ENCODE measurements around the gene C9orf85. TPM values are rescaled to one million over a fixed set of nuclear protein-coding genes. Genes with fewer than 3 reads are reported as not detected.

The C9orf85 gene
- total and polyA plus RNA-seq, 9 of the 15 experiments (the other 6 are each of a cell fraction or from before 2014, with no cell fraction given) = 6.7 to 17.6 (median 13.0) TPM

GRCh38 chr9:71863631-71864030 lies 47.8 kb upstream of the C9orf85 start (continued):
- TF ChIP-seq, protein P1, sequence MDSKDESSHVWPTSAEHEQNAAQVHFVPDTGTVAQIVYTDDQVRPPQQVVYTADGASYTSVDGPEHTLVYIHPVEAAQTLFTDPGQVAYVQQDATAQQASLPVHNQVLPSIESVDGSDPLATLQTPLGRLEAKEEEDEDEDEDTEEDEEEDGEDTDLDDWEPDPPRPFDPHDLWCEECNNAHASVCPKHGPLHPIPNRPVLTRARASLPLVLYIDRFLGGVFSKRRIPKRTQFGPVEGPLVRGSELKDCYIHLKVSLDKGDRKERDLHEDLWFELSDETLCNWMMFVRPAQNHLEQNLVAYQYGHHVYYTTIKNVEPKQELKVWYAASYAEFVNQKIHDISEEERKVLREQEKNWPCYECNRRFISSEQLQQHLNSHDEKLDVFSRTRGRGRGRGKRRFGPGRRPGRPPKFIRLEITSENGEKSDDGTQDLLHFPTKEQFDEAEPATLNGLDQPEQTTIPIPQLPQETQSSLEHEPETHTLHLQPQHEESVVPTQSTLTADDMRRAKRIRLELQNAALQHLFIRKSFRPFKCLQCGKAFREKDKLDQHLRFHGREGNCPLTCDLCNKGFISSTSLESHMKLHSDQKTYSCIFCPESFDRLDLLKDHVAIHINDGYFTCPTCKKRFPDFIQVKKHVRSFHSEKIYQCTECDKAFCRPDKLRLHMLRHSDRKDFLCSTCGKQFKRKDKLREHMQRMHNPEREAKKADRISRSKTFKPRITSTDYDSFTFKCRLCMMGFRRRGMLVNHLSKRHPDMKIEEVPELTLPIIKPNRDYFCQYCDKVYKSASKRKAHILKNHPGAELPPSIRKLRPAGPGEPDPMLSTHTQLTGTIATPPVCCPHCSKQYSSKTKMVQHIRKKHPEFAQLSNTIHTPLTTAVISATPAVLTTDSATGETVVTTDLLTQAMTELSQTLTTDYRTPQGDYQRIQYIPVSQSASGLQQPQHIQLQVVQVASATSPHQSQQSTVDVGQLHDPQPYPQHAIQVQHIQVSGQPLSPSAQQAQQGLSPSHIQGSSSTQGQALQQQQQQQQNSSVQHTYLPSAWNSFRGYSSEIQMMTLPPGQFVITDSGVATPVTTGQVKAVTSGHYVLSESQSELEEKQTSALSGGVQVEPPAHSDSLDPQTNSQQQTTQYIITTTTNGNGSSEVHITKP (IDR thresholded peaks at IDR 0.05; ENCODE audit: partially characterized antibody) = no peak
- TF ChIP-seq EZH2 (IDR thresholded peaks at IDR 0.05; ENCODE audit: borderline replicate concordance, low read depth, low read length) = no peak
- no peak for TF ChIP-seq ZNF707 (CRISPR knock-in tag; conservative IDR thresholded peaks at IDR 0.05)

GRCh38 chr9:71875345-71875744 lies 36.1 kb upstream of the C9orf85 start:
- Histone ChIP-seq H3K36me3 (ENCODE audit: control insufficient read depth, insufficient read depth, low read length) (peaks cover 19% of the 10 kb centered on the region; the same call in 1 of the 3 replicates), H3K27ac (ENCODE audit: extremely low read depth, low read depth, low read length) (no peak overlapping the region), H3K79me2 (ENCODE audit: control insufficient read depth, insufficient read depth, low read length) (peaks cover 51% of the 10 kb centered on the region), H3K4me2 (ENCODE audit: insufficient read depth, low read length) (no peak overlapping the region), H2AFZ (ENCODE audit: low read depth, low read length) (no peak overlapping the region), H4K20me1 (replicated peaks; ENCODE audit: control insufficient read depth, insufficient read depth, low read length) (no peaks in the 10 kb centered on the region), H3K9me1 (ENCODE audit: control insufficient read depth, insufficient read depth, low read length) (peaks cover 3% of the 10 kb centered on the region), H3K4me3 (no peak overlapping the region), H3K9ac (ENCODE audit: insufficient read depth in 1 of 2, low read depth in 2 of 2, low read length in 2 of 2) (no peak overlapping the region), H3K27me3 (ENCODE audit: control insufficient read depth in 2 of 2, insufficient read depth in 2 of 2, low read length in 2 of 2) (no peaks in the 10 kb centered on the region), H3K4me1 (replicated peaks in 1 of 2; ENCODE audit: control insufficient read depth in 2 of 2, insufficient read depth in 2 of 2, low read length in 2 of 2) (no peaks in the 10 kb centered on the region), H3K9me3 (replicated peaks; ENCODE audit: control insufficient read depth, insufficient read depth, low read depth, low read length) (peaks cover 2% of the 10 kb centered on the region; the same call in 1 of the 2 replicates)
- 77% methylated on average over 2 of the region's 6 CpGs for WGBS (ENCODE audit: insufficient coverage, low coverage, missing lambda C conversion rate)
- no peak for ATAC-seq
- no peak for FAIRE-seq
- ChIA-PET CTCF (ENCODE audit: low intra/inter-chr PET ratio) (no interaction called here), POLR2A (no interaction called here)
- intact Hi-C loops (cut with micrococcal nuclease) (no loop called here), in situ Hi-C loops (cut with MboI) (no loop called here)
- no peak for DNase-seq (ENCODE audit: extremely low read depth in 1 of 4, low spot score in 3 of 4)
- BruUV-seq (replicated peaks) = no TSS peak
- TF ChIP-seq ZNF449 (CRISPR knock-in tag; IDR thresholded peaks at IDR 0.05) = no peak
- no peak for TF ChIP-seq FOXA3 (CRISPR knock-in tag; conservative IDR thresholded peaks at IDR 0.05 in 1 of 2, IDR thresholded peaks at IDR 0.05 in 1 of 2)
- no peak for TF ChIP-seq ZNF76 (CRISPR knock-in tag; IDR thresholded peaks at IDR 0.05; ENCODE audit: borderline replicate concordance)
- TF ChIP-seq NKRF (IDR thresholded peaks at IDR 0.05; ENCODE audit: borderline replicate concordance) = no peak
- TF ChIP-seq ZNF77 (CRISPR knock-in tag; IDR thresholded peaks at IDR 0.05) = no peak
- no peak for TF ChIP-seq TEAD4 (IDR thresholded peaks at IDR 0.05; ENCODE audit: low read length)
- TF ChIP-seq TEAD4 (CRISPR knock-in tag; IDR thresholded peaks at IDR 0.05; ENCODE audit: borderline replicate concordance) = no peak
- TF ChIP-seq CEBPB (tag; IDR thresholded peaks at IDR 0.05) = no peak
- no peak for TF ChIP-seq MEF2D (tag; conservative IDR thresholded peaks at IDR 0.05; ENCODE audit: low read depth)
- TF ChIP-seq POLR2AphosphoS5 (IDR thresholded peaks at IDR 0.05; ENCODE audit: control insufficient read depth, insufficient read depth, low read depth, low read length) = no peak
- TF ChIP-seq SMARCA4 (IDR thresholded peaks at IDR 0.05) = no peak
- no peak for TF ChIP-seq BHLHE40 (IDR thresholded peaks at IDR 0.05; ENCODE audit: low read length)
- TF ChIP-seq PYGO2 (tag; IDR thresholded peaks at IDR 0.05) = no peak
